HG03196 (cell line): ENCODE data around the gene TSPAN14.

ENCODE experiments used
- ATAC-seq: cut with Tn5 transposase; IDR thresholded peaks from one replicate; pipeline ENCODE4 v1.9.1; 2021; ENCODE audit not compliant: unreplicated experiment

The TSPAN14 gene

DNA sequence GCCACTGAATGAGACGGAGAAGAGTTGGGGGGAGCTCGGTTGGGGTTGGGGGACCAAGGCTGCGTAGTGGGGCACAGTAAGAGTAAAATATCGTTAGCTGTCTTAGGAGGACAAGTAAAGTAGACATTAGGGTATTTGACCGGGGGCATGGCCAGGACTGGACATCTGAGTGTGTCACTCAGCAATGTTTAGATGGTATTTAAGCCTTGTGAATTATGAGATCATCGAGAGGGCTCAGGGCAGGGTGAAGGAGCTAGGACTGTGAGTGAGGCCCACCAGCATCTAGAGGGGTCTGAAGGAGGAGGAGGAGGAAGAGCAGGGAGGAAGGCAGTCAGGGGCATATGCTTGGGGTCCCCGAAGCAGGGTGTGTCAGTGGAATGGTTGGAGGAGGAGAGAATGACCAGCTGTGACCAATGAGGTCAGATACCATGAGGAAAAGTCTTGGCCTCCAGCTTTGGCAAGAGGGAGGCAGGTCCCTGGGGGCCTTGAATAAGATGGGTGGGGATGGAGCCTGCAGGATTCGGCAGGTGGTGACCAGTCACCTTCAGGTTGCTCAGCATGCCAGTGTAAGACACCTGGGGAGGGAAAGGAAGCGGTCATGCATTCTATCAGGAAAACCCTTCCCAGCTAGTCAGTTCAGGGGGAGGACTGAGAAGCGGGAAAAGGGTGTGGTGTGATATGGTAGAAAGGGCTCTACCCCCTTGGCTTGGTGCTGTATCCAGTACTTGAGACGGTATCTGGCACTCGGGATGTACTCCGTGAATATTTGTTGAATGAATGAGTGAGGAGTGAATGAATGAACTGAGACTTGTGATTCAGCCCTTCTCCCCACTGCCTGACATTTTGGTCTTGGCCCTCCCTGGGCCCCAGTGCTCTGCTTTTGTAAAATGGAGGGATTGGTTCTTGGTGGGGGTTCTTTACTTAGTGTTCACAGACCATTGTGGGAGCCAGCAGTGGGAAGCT lies 48.8 kb downstream of the TSPAN14 start:
- no peak for ATAC-seq

GRCh38 chr10:80503584-80504157 lies 49.6 kb downstream of the TSPAN14 start:
- ATAC-seq, result no peak

DNA sequence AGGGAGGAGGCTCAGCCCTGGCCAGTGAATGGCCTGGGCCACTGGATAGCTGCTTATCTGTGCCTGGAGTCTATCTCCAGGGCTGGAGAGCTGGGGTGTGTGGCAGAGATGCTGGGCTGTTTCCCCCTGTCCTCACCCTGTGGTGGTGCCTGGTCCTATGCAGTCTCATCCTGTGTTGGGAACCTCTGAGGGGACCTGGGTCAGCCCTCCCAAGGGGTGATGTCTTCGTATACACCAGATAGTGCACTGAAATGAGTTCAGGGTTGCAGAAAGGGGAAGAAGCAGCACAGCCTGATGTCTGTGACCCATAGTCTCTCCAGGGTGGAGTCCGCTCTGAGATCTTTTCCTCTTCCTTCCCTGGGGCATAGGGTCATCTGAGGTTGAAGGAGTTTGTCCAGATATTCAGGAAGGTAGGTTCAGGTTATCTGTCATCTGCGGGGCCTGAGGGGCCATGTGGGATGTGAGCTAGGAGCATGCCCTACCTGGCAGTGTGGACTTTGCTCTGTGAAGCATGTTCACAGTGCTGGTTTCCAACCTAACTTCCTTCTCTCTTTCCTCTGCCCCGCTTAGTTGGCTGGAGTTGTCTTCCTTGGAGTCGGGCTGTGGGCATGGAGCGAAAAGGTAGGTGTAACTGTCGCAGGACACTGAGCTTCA lies 50.2 kb downstream of the TSPAN14 start:
- ATAC-seq, result no peak

DNA sequence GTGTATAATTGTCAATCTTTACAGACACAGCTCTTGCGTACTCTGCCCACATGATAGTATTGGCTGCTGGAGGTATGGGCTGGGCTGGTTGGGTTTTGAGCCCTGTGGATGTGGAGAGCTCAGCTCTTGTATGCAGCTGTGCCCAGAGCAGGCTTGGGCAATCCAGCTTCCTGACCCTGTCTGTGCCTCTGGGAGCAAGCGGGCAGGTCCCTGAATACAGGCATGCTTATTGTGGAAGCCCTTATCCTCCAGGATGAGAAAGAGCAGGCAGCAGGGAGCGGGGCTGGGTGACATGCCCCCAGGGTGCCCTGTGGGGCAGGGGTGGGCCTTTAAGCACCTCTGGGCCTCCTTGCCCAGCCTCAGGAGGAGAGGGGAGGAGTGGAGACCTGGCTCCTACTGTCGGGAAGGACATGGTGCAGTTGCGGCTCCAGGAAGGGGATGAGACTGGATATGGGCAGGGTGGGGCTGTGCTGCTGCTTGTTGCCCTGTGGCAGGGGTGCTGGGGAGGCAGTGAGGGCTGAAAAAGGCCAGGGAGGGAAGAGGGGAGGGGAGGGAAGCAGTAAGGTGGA lies 50.9 kb downstream of the TSPAN14 start:
- no peak for ATAC-seq

GRCh38 chr10:80506189-80506575 lies 52.1 kb downstream of the TSPAN14 start:
- no peak for ATAC-seq

- no peak for ATAC-seq
Measured at GRCh38 chr10:80506836-80507487, 52.9 kb downstream of the TSPAN14 start.

- ATAC-seq, result no peak
Measured at GRCh38 chr10:80509108-80509402, 54.9 kb downstream of the TSPAN14 start.

GRCh38 chr10:80509403-80510161 lies 55.5 kb downstream of the TSPAN14 start:
- ATAC-seq, result no peak

DNA sequence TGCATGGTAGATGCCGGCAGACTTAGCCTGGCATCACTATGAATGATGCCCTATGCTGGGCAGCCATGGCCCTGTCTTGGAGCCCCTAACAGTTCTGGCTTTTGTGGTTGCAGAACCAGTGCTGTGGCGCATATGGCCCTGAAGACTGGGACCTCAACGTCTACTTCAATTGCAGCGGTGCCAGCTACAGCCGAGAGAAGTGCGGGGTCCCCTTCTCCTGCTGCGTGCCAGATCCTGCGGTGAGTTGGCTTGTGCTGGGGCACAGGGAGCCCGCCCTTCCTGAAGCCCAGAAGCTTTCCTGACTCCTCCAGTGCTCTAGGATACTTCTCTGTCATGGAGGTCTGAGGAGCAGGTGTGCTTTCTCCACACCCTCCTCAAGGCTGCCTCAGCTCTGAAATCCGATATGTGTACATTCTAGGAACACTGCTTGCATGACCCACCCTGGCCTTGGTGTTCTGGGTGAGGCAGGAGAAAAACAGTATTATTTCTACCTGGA lies 58.0 kb downstream of the TSPAN14 start:
- no peak for ATAC-seq

GRCh38 chr10:80513106-80513505 lies 59.0 kb downstream of the TSPAN14 start:
- ATAC-seq, result no peak

- ATAC-seq, result no peak
Measured at GRCh38 chr10:80515511-80515910, 61.4 kb downstream of the TSPAN14 start.

- ATAC-seq, result no peak
Measured at GRCh38 chr10:80515941-80516340, 61.8 kb downstream of the TSPAN14 start.

GRCh38 chr10:80516506-80517075 lies 62.5 kb downstream of the TSPAN14 start:
- ATAC-seq, result no peak

GRCh38 chr10:80517416-80518142 lies 63.5 kb downstream of the TSPAN14 start:
- no peak for ATAC-seq

DNA sequence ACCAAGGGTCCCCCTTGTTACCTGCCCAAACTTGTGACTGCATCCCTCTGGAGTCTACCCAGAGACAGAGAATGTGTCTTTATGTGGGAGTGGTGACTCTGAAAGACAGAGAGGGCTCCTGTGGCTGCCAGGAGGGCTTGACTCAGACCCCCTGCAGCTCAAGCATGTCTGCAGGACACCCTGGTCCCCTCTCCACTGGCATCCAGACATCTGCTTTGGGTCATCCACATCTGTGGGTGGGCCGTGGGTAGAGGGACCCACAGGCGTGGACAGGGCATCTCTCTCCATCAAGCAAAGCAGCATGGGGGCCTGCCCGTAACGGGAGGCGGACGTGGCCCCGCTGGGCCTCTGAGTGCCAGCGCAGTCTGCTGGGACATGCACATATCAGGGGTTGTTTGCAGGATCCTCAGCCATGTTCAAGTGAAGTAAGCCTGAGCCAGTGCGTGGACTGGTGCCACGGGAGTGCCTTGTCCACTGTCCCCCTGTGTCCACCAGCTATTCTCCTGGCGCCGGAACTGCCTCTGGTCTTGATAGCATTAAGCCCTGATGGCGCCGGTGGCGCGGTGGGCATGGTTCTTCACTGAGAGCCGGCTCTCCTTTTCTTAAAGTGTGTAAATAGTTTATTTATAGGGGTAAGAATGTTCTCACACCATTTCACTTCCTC lies 64.2 kb downstream of the TSPAN14 start:
- no peak for ATAC-seq

DNA sequence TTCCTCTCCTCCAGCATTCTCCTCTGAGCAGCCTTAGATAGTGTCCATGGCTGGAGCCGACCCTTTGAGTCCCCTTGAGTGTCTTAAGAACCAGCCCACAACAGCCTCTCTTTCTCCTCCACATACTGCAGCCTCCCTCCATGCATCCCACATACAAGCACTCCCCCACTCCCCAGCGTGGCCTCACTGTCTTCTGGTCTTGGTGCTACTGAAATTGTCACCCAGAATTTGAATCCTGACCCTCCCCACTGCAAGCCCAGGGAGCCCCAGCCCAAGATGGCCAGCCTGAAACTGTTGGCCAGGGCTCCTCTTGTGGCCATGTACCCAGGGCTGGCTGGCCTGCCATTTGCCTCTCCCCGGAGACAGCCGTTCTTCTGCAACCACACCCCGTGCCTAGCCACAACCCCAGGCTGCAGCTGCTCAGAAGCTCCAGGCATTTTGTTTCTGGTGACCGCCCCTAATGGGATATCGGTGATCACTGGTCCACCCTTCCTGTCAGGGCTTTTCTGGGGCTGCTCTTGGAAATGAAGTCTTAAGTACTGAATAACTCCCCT lies 64.8 kb downstream of the TSPAN14 start:
- ATAC-seq, result no peak

GRCh38 chr10:80519936-80520650 lies 66.0 kb downstream of the TSPAN14 start:
- ATAC-seq, result no peak
